Mucosa of rectum (tissue), 2 donors: ENCODE data around the gene RXFP4.
"Not testable (repeated sequence)": the region's sequence is repeated elsewhere in the genome, so short reads cannot be mapped to it uniquely, and the experiment has no call there.

Source experiments
- H3K27ac ChIP-seq, 2 donors: one replicate each; pipeline ENCODE4 v1.7.0; 2013; ENCODE audit warnings: inconsistent platforms in 2 of 2, low read depth in 2 of 2, low read length in 2 of 2
- H3K27me3 ChIP-seq, 2 donors: one replicate each; pipeline ENCODE4 v1.7.0; 2013; ENCODE audit warnings: low read length in 2 of 2; ENCODE audit not compliant: control insufficient read depth in 2 of 2, insufficient read depth in 2 of 2
- H3K36me3 ChIP-seq, 2 donors: one replicate each; pipeline ENCODE4 v1.7.0; 2013; ENCODE audit warnings: low read length in 2 of 2; ENCODE audit not compliant: control insufficient read depth in 2 of 2, insufficient read depth in 2 of 2
- H3K4me1 ChIP-seq, 2 donors: one replicate each; pipeline ENCODE4 v1.7.0; 2013; ENCODE audit warnings: low read length in 2 of 2, mild to moderate bottlenecking in 1 of 2; ENCODE audit not compliant: control insufficient read depth in 2 of 2, insufficient read depth in 2 of 2
- H3K4me3 ChIP-seq, 2 donors: one replicate each; pipeline ENCODE4 v1.7.0; 2013; ENCODE audit warnings: low read length in 2 of 2
- H3K9ac ChIP-seq, 2 donors: one replicate each; pipeline ENCODE4 v1.7.0; 2013; ENCODE audit warnings: low read length in 2 of 2, low read depth in 1 of 2, mild to moderate bottlenecking in 1 of 2
- H3K9me3 ChIP-seq, 2 donors: one replicate each; pipeline ENCODE4 v1.7.0; 2013; ENCODE audit warnings: low read length in 2 of 2; ENCODE audit not compliant: control insufficient read depth in 2 of 2
- donor health status: healthy.
- donor health status: Normal muscosa, but diverticular disease.

Gene RXFP4

DNA sequence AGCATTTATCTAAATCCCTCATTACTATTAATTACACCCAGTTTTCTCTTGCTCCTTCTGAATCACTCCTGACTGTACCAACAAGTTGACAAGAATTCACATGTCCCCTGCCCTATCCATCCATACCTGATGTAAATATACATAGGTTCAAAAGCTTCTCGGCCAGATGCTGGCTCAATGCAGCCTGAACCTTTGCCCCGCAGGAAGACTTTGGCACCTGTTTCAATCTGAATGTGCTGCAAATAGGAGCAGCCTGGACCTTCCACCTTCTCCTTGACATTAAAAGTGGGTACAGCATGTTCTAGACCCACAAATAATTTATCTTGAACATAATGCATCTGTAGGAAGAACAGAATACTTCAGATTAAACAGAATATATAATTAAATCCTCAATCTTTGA is 15.9 kb upstream of the RXFP4 start:
- Histone ChIP-seq H3K27ac (no peak overlapping the region), H3K4me3 (no peak overlapping the region), H3K9me3 (no peaks in the 10 kb centered on the region)

GRCh38 chr1:155929057-155929456 is 12.4 kb upstream of the RXFP4 start:
- Histone ChIP-seq H3K27ac (peak overlapping the region in 1 of 2 donors; percentile 21), H3K4me1 (peaks cover 32 to 43% of the 10 kb centered on the region in 2 donors), H3K4me3 (no peak overlapping the region), H3K36me3 (peaks cover 37 to 56% of the 10 kb centered on the region in 2 donors), H3K9me3 (no peaks in the 10 kb centered on the region), H3K27me3 (no peaks in the 10 kb centered on the region), H3K9ac (no peak overlapping the region)

More for the DNA sequence above, 15.9 kb upstream of the RXFP4 start:
- H3K27me3 ChIP-seq: no peaks in the 10 kb centered on the region
- peaks cover 63 to 76% of the 10 kb centered on the region in 2 donors for H3K36me3 ChIP-seq
- peaks cover 5 to 17% of the 10 kb centered on the region in 2 donors for H3K4me1 ChIP-seq
- H3K9ac ChIP-seq: no peak overlapping the region

GRCh38 chr1:155930725-155931124 is 10.7 kb upstream of the RXFP4 start:
- Histone ChIP-seq H3K27ac (peak overlapping the region; percentile 61 to 67), H3K36me3 (peaks cover 32 to 41% of the 10 kb centered on the region in 2 donors), H3K9ac (peak overlapping the region in 1 of 2 donors; percentile 30), H3K4me3 (peak overlapping the region; percentile 37 to 46), H3K4me1 (peaks cover 35 to 49% of the 10 kb centered on the region in 2 donors)
- not testable (repeated sequence) for H3K9me3 ChIP-seq, H3K27me3 ChIP-seq

- Histone ChIP-seq H3K4me3 (peak overlapping the region; percentile 37 to 46), H3K9me3 (no peaks in the 10 kb centered on the region), H3K9ac (peak overlapping the region; percentile 17 to 30), H3K27ac (peak overlapping the region; percentile 50 to 61), H3K27me3 (no peaks in the 10 kb centered on the region), H3K36me3 (peaks cover 26 to 35% of the 10 kb centered on the region in 2 donors), H3K4me1 (peaks cover 35 to 49% of the 10 kb centered on the region in 2 donors)
Observed at GRCh38 chr1:155931332-155932038, 10.0 kb upstream of the RXFP4 start.

GRCh38 chr1:155932081-155932480 is 9.4 kb upstream of the RXFP4 start:
- Histone ChIP-seq H3K4me1 (peaks cover 35 to 49% of the 10 kb centered on the region in 2 donors), H3K9ac (peak overlapping the region in 1 of 2 donors; percentile 15), H3K9me3 (no peaks in the 10 kb centered on the region), H3K27ac (peak overlapping the region in 1 of 2 donors; percentile 61), H3K36me3 (peaks cover 20 to 29% of the 10 kb centered on the region in 2 donors), H3K4me3 (peak overlapping the region in 1 of 2 donors; percentile 46), H3K27me3 (no peaks in the 10 kb centered on the region)

DNA sequence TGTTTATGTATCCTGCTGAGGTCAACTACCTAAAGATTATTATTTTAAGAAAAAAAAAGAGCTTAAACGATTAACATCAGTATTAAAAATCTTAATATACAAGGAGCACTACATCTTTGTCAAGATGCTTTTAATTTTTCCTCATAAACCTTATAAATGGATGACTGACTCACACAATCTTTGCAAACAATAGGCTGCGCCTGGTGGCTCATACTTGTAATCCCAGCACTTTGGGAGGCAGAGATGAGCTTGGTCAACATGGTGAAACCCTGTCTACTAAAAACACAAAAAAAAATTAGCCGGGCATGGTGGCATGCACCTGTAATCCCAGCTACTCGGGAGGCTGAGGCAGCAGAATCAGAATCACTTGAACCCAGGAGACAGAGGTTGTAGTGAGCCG is 9.0 kb upstream of the RXFP4 start:
- Histone ChIP-seq H3K9ac (peak overlapping the region in 1 of 2 donors; percentile 95), H3K36me3 (peaks cover 17 to 25% of the 10 kb centered on the region in 2 donors), H3K4me1 (peaks cover 35 to 49% of the 10 kb centered on the region in 2 donors), H3K4me3 (peak overlapping the region in 1 of 2 donors; percentile 98), H3K9me3 (no peaks in the 10 kb centered on the region), H3K27me3 (no peaks in the 10 kb centered on the region), H3K27ac (no peak overlapping the region)

DNA sequence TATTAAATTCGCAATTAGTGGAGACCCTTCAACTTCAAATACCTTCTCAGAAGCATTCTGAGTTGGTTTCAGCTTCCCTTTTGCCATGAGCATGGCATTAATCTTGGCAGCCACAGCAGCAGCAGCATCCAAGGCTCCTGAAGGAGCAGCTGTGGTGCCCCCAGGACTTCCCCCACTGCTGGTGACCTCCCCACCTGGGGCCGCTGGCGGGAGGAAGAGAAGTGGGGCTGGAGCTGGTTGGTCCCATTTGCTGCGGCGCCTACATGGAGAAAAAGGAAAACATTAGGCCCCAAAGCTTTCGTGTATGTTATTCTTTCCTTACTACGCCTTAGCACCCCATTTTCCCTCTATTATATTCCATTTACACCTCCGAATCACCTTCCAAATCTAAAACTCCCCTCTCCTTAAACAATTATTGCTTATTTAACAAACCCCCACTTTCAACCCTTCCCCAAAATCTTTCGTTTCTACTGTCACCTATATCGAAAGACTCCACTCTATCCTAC is 7.8 kb upstream of the RXFP4 start:
- Histone ChIP-seq H3K9me3 (no peaks in the 10 kb centered on the region), H3K27ac (peak overlapping the region; percentile 89 to 95), H3K36me3 (peaks cover 11 to 17% of the 10 kb centered on the region in 2 donors), H3K4me1 (peaks cover 35 to 49% of the 10 kb centered on the region in 2 donors), H3K9ac (peak overlapping the region; percentile 95 to 98), H3K27me3 (no peaks in the 10 kb centered on the region), H3K4me3 (peak overlapping the region; percentile 81 to 98)

GRCh38 chr1:155934097-155934935 is 7.1 kb upstream of the RXFP4 start, which contains the start of gene KHDC4:
TSS of gene KHDC4 (minus strand) at chr1:155934413. CDS start at chr1:155934373, 40 bp downstream.
- Histone ChIP-seq H3K9me3 (no peaks in the 10 kb centered on the region), H3K27ac (peak within 1 kb of the TSS; percentile 90 to 95), H3K4me3 (peak within 1 kb of the TSS; percentile 81 to 98), H3K36me3 (peaks cover 7 to 12% of the 10 kb centered on the region in 2 donors), H3K4me1 (peaks cover 35 to 42% of the 10 kb centered on the region in 2 donors), H3K9ac (peak within 1 kb of the TSS; percentile 95 to 98), H3K27me3 (no peaks in the 10 kb centered on the region)

- H3K4me3 ChIP-seq: peak overlapping the region; percentile 81 to 98
- no peaks in the 10 kb centered on the region for H3K27me3 ChIP-seq
- no peaks in the 10 kb centered on the region for H3K9me3 ChIP-seq
- H3K4me1 ChIP-seq: peaks cover 35 to 41% of the 10 kb centered on the region in 2 donors
- peaks cover 4 to 10% of the 10 kb centered on the region in 2 donors for H3K36me3 ChIP-seq
- H3K9ac ChIP-seq: peak overlapping the region; percentile 75 to 98
- H3K27ac ChIP-seq: peak overlapping the region; percentile 90 to 95
Observed at GRCh38 chr1:155934936-155935590, 6.4 kb upstream of the RXFP4 start.
